ENCODE measurements around the gene EIF2AK3.

DNA sequence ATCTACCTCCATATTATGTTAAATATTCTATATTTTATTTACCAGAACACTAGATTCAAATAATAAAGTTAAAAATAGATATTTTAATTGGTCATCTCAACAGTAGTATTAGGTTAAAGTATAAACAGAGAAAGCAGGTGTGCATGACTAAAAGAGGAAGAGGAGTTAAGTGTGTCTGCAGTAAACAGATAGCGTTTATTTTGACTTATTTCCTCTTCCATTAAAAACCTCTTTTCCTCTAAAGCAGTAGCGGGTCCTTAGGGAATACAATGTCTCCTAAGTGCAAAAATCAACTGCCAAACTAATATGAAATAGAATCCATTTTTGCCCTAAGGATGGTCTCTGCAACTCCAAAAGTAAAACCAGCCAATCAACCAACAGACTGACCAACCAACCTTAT, 27.7 kb downstream of the EIF2AK3 start:
- TF ChIP-seq POLR2A (IDR thresholded peaks at IDR 0.05; ENCODE audit: low read depth, low read length) (no peak), NFE2L2 (IDR thresholded peaks at IDR 0.05; ENCODE audit: low read depth, low read length) (no peak), SMC3 (IDR thresholded peaks at IDR 0.05; ENCODE audit: low read depth, low read length) (no peak), RAD21 (IDR thresholded peaks at IDR 0.05; ENCODE audit: low read length) (no peak), CHD1 (IDR thresholded peaks at IDR 0.05; ENCODE audit: low read depth, low read length) (no peak), CEBPB (IDR thresholded peaks at IDR 0.05; ENCODE audit: low read depth, low read length) (no peak), FOS (IDR thresholded peaks at IDR 0.05; ENCODE audit: low read depth, low read length) (no peak), MAZ (IDR thresholded peaks at IDR 0.05; ENCODE audit: borderline replicate concordance, low read depth, low read length) (no peak), MAFK (IDR thresholded peaks at IDR 0.05; ENCODE audit: low read depth, low read length) (no peak), BHLHE40 (IDR thresholded peaks at IDR 0.05; ENCODE audit: low read depth, low read length) (no peak), MXI1 (IDR thresholded peaks at IDR 0.05; ENCODE audit: borderline replicate concordance, low read depth, low read length) (no peak)
- TF ChIP-seq, protein P1, sequence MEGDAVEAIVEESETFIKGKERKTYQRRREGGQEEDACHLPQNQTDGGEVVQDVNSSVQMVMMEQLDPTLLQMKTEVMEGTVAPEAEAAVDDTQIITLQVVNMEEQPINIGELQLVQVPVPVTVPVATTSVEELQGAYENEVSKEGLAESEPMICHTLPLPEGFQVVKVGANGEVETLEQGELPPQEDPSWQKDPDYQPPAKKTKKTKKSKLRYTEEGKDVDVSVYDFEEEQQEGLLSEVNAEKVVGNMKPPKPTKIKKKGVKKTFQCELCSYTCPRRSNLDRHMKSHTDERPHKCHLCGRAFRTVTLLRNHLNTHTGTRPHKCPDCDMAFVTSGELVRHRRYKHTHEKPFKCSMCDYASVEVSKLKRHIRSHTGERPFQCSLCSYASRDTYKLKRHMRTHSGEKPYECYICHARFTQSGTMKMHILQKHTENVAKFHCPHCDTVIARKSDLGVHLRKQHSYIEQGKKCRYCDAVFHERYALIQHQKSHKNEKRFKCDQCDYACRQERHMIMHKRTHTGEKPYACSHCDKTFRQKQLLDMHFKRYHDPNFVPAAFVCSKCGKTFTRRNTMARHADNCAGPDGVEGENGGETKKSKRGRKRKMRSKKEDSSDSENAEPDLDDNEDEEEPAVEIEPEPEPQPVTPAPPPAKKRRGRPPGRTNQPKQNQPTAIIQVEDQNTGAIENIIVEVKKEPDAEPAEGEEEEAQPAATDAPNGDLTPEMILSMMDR (conservative IDR thresholded peaks at IDR 0.05; ENCODE audit: low read depth, low read length): no peak
- TF ChIP-seq, protein P2, sequence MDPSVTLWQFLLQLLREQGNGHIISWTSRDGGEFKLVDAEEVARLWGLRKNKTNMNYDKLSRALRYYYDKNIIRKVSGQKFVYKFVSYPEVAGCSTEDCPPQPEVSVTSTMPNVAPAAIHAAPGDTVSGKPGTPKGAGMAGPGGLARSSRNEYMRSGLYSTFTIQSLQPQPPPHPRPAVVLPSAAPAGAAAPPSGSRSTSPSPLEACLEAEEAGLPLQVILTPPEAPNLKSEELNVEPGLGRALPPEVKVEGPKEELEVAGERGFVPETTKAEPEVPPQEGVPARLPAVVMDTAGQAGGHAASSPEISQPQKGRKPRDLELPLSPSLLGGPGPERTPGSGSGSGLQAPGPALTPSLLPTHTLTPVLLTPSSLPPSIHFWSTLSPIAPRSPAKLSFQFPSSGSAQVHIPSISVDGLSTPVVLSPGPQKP (IDR thresholded peaks at IDR 0.05; ENCODE audit: borderline replicate concordance, low read depth, low read length): no peak
- TF ChIP-seq, protein P3, sequence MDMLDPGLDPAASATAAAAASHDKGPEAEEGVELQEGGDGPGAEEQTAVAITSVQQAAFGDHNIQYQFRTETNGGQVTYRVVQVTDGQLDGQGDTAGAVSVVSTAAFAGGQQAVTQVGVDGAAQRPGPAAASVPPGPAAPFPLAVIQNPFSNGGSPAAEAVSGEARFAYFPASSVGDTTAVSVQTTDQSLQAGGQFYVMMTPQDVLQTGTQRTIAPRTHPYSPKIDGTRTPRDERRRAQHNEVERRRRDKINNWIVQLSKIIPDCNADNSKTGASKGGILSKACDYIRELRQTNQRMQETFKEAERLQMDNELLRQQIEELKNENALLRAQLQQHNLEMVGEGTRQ (IDR thresholded peaks at IDR 0.05; ENCODE audit: low read depth, low read length): no peak
